WTC11 (cell line): ENCODE data around the gene CCNL1. TPM values are rescaled to one million over a fixed set of nuclear protein-coding genes. Genes with fewer than 3 reads are reported as not detected.

Experiments
- ATAC-seq: fragments of 200-7000 bp; cut with Tn5 transposase; 2 replicates; pipeline ENCODE4 v1.10.0; 2021; ENCODE audit warnings: mild to moderate bottlenecking, moderate library complexity
- CTCF ChIA-PET: fragments of 300-600 bp; sonication (Branson Sonifier 250); formaldehyde crosslinking; loops from one replicate; lab custom pipeline; 2021; ENCODE audit warnings: antibody characterized with exemption; lab: Charles Lee
- POLR2A ChIA-PET: fragments of 350-600 bp; sonication (Branson Sonifier 250); formaldehyde crosslinking; loops from one replicate; lab custom pipeline; 2021; ENCODE audit warnings: antibody characterized with exemption; lab: Charles Lee
- DNase-seq: peaks from one replicate; pipeline ENCODE4 v3.0.0; 2021; ENCODE audit warnings: low spot score
- H3K27ac Mint-ChIP-seq: 2 replicates; pipeline ENCODE4 v1.8.0; 2021; ENCODE audit warnings: mixed read lengths
- H3K27me3 Mint-ChIP-seq: 2 replicates; pipeline ENCODE4 v1.8.0; 2021; ENCODE audit warnings: low read depth, mild to moderate bottlenecking, moderate library complexity, mixed read lengths
- H3K36me3 Mint-ChIP-seq: 2 replicates; pipeline ENCODE4 v1.8.0; 2021; ENCODE audit warnings: mixed read lengths
- H3K4me1 Mint-ChIP-seq: 2 replicates; pipeline ENCODE4 v1.8.0; 2022; ENCODE audit warnings: mixed read lengths
- H3K4me3 Mint-ChIP-seq: 2 replicates; pipeline ENCODE4 v1.8.0; 2021; ENCODE audit warnings: mild to moderate bottlenecking, moderate library complexity, mixed read lengths
- H3K9me3 Mint-ChIP-seq: 2 replicates; pipeline ENCODE4 v1.8.0; 2021; ENCODE audit warnings: mixed read lengths
- ATF1 ChIP-seq: sonication (generic); formaldehyde crosslinking; IDR thresholded peaks from 2 replicates; pipeline ENCODE4 v1.8.1; 2023; ENCODE audit warnings: mild to moderate bottlenecking, moderate library complexity, missing genetic modification reagents
- CDX4 ChIP-seq: fragments of 250-450 bp; sonication (Bioruptor Pico); IDR thresholded peaks from 2 replicates; pipeline ENCODE4 v1.9.0; 2021; ENCODE audit warnings: moderate library complexity, mild to moderate bottlenecking, inconsistent platforms, borderline replicate concordance
- CTCF ChIP-seq: fragments of 200-600 bp; IDR thresholded peaks from 2 replicates; pipeline ENCODE4 v1.8.0; 2022; ENCODE audit warnings: antibody characterized with exemption
- ELF4 ChIP-seq: sonication (generic); formaldehyde crosslinking; IDR thresholded peaks from 2 replicates; pipeline ENCODE4 v1.8.1; 2022; ENCODE audit warnings: low read depth, mild to moderate bottlenecking, moderate library complexity, missing genetic modification reagents
- KAT7 ChIP-seq: sonication (generic); formaldehyde crosslinking; IDR thresholded peaks from 2 replicates; pipeline ENCODE4 v1.8.1; 2023; ENCODE audit warnings: missing genetic modification reagents, mild to moderate bottlenecking, borderline replicate concordance
- MLX ChIP-seq: sonication (generic); formaldehyde crosslinking; IDR thresholded peaks from 2 replicates; pipeline ENCODE4 v1.8.1; 2023; ENCODE audit warnings: mild to moderate bottlenecking, missing genetic modification reagents, moderate library complexity
- OVOL2 ChIP-seq: fragments of 250-450 bp; sonication (Bioruptor Pico); IDR thresholded peaks from 2 replicates; pipeline ENCODE4 v1.9.0; 2021; ENCODE audit warnings: mild to moderate bottlenecking, borderline replicate concordance
- PREB ChIP-seq: sonication (generic); formaldehyde crosslinking; IDR thresholded peaks from 2 replicates; pipeline ENCODE4 v1.8.1; 2022; ENCODE audit warnings: mild to moderate bottlenecking, missing genetic modification reagents, moderate library complexity, borderline replicate concordance
- TCF7 ChIP-seq: sonication (generic); formaldehyde crosslinking; IDR thresholded peaks from 2 replicates; pipeline ENCODE4 v1.8.0; 2022; ENCODE audit warnings: mild to moderate bottlenecking, low read depth, missing genetic modification reagents, moderate library complexity
- USF1 ChIP-seq: sonication (generic); formaldehyde crosslinking; IDR thresholded peaks from 2 replicates; pipeline ENCODE4 v1.8.0; 2022; ENCODE audit warnings: mild to moderate bottlenecking, missing genetic modification reagents
- ZBTB21 ChIP-seq: sonication (generic); formaldehyde crosslinking; IDR thresholded peaks from 2 replicates; pipeline ENCODE4 v1.8.1; 2023; ENCODE audit warnings: mild to moderate bottlenecking, missing genetic modification reagents, borderline replicate concordance
- ZNF263 ChIP-seq: sonication (generic); formaldehyde crosslinking; IDR thresholded peaks from 2 replicates; pipeline ENCODE4 v1.8.1; 2022; ENCODE audit warnings: low read depth, mild to moderate bottlenecking, moderate library complexity, missing genetic modification reagents
- ZNF671 ChIP-seq: fragments of 250-450 bp; sonication (Bioruptor Pico); IDR thresholded peaks from 2 replicates; pipeline ENCODE4 v1.8.0; 2021; ENCODE audit warnings: mild to moderate bottlenecking
- total RNA-seq: library from RNA; stranded (reverse); gene quantifications from 3 replicates; pipeline ENCODE4 v1.2.3, GENCODE V29; 2021
- TF ChIP-seq, protein P1 (sequence below): sonication (generic); formaldehyde crosslinking; IDR thresholded peaks from 2 replicates; pipeline ENCODE4 v1.8.0; 2022; ENCODE audit warnings: mild to moderate bottlenecking, missing genetic modification reagents
- TF ChIP-seq, protein P2 (sequence below): fragments of 250-450 bp; sonication (Bioruptor Pico); conservative IDR thresholded peaks from 2 replicates; pipeline ENCODE4 v1.9.0; 2021; ENCODE audit warnings: mild to moderate bottlenecking
- TF ChIP-seq, protein P3 (sequence below): sonication (generic); formaldehyde crosslinking; IDR thresholded peaks from 2 replicates; pipeline ENCODE4 v1.8.0; 2022; ENCODE audit warnings: mild to moderate bottlenecking, missing genetic modification reagents
- TF ChIP-seq, protein P4 (sequence below): sonication (generic); formaldehyde crosslinking; IDR thresholded peaks from 2 replicates; pipeline ENCODE4 v1.8.1; 2022; ENCODE audit warnings: mild to moderate bottlenecking, moderate library complexity, missing genetic modification reagents
- TF ChIP-seq, protein P5 (sequence below): sonication (generic); formaldehyde crosslinking; conservative IDR thresholded peaks from 2 replicates; pipeline ENCODE4 v1.8.1; 2022; ENCODE audit warnings: mild to moderate bottlenecking, missing genetic modification reagents
- TF ChIP-seq, protein P6 (sequence below): fragments of 250-450 bp; sonication (Bioruptor Pico); IDR thresholded peaks from 2 replicates; pipeline ENCODE4 v2.1.2; 2022; ENCODE audit warnings: mild to moderate bottlenecking, moderate library complexity

The CCNL1 gene
- total RNA-seq, 1 experiment from 2014 or later: 79.6 TPM

DNA sequence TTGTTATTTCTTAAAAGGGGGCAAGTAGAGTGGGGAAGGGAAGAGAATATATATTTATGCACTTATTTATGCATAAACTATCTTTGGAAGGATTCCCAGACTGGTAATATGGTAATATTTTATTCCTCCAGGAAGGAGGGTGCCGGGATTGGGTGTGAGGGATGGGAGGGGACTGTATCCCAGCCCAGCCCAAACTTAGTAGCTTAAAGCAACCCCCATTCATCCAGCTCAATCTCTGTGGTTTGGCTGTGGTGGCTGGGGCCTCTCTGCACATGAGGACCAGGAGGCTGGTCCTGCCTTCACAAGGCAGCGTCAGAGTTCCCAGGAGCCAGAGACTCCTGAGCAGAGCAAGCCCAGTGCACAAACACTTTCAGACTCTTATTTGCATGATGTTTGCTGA is 48.4 kb downstream of the CCNL1 start:
- no peak overlapping the region for H3K4me3 Mint-ChIP-seq
- peaks cover 16% of the 10 kb centered on the region for H3K4me1 Mint-ChIP-seq
- no peak for DNase-seq
- no peaks in the 10 kb centered on the region; the same call in 1 of the 2 replicates for H3K27me3 Mint-ChIP-seq
- ChIA-PET CTCF (interaction anchor here (1.8 kb wide), 1 partner anchor 26 kb away, joined by 4 read pairs; no protein-coding TSS in a partner anchor), POLR2A (no interaction called here)
- TF ChIP-seq ATF1 (no peak), USF1 (no peak), PREB (CRISPR knock-in tag) (no peak), MLX (CRISPR knock-in tag) (no peak), KAT7 (CRISPR knock-in tag) (no peak), ZNF263 (CRISPR knock-in tag) (no peak), CTCF (no peak), CDX4 (CRISPR knock-in tag) (no peak), ELF4 (CRISPR knock-in tag) (no peak), OVOL2 (CRISPR knock-in tag) (no peak), TCF7 (CRISPR knock-in tag) (no peak), ZNF671 (CRISPR knock-in tag) (no peak), ZBTB21 (CRISPR knock-in tag) (no peak)
- TF ChIP-seq, protein P1, sequence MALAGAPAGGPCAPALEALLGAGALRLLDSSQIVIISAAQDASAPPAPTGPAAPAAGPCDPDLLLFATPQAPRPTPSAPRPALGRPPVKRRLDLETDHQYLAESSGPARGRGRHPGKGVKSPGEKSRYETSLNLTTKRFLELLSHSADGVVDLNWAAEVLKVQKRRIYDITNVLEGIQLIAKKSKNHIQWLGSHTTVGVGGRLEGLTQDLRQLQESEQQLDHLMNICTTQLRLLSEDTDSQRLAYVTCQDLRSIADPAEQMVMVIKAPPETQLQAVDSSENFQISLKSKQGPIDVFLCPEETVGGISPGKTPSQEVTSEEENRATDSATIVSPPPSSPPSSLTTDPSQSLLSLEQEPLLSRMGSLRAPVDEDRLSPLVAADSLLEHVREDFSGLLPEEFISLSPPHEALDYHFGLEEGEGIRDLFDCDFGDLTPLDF: no peak
- TF ChIP-seq, protein P2, sequence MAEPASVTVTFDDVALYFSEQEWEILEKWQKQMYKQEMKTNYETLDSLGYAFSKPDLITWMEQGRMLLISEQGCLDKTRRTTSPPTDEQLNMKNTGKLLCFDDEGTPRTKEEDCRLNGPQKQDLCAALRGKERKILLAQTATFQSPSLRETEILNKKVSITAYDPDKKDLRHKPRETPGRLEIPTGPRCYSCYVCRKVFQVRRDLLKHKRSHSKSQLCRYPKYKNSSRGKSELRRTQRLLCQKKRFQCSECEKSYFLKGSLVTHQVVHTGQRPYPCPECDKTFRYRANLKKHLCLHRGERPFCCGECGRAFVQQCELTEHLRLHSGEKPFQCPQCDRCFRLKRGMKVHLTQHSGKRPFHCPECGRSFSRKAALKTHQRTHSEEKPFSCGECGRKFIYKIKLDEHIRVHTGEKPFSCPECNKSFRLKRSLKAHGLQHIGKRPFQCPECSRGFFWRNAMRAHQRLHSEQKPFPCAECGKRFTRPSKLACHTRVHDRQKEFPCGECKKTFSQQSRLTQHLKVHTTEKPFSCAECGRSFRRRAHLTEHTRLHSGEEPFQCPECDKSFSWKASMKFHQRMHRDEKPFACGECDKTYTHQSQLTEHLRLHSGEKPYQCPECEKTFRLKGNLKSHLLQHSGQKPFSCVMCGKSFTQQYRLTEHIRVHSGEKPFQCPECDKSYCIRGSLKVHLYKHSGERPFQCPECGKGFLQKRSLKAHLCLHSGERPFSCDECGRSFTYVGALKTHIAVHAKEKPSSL (CRISPR knock-in tag): no peak
- TF ChIP-seq, protein P3, sequence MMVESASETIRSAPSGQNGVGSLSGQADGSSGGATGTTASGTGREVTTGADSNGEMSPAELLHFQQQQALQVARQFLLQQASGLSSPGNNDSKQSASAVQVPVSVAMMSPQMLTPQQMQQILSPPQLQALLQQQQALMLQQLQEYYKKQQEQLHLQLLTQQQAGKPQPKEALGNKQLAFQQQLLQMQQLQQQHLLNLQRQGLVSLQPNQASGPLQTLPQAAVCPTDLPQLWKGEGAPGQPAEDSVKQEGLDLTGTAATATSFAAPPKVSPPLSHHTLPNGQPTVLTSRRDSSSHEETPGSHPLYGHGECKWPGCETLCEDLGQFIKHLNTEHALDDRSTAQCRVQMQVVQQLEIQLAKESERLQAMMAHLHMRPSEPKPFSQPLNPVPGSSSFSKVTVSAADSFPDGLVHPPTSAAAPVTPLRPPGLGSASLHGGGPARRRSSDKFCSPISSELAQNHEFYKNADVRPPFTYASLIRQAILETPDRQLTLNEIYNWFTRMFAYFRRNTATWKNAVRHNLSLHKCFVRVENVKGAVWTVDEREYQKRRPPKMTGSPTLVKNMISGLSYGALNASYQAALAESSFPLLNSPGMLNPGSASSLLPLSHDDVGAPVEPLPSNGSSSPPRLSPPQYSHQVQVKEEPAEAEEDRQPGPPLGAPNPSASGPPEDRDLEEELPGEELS (CRISPR knock-in tag): no peak
- TF ChIP-seq, protein P4, sequence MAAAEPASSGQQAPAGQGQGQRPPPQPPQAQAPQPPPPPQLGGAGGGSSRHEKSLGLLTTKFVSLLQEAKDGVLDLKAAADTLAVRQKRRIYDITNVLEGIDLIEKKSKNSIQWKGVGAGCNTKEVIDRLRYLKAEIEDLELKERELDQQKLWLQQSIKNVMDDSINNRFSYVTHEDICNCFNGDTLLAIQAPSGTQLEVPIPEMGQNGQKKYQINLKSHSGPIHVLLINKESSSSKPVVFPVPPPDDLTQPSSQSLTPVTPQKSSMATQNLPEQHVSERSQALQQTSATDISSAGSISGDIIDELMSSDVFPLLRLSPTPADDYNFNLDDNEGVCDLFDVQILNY (CRISPR knock-in tag): no peak
- TF ChIP-seq, protein P5, sequence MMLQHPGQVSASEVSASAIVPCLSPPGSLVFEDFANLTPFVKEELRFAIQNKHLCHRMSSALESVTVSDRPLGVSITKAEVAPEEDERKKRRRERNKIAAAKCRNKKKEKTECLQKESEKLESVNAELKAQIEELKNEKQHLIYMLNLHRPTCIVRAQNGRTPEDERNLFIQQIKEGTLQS (CRISPR knock-in tag): no peak
- TF ChIP-seq, protein P6, sequence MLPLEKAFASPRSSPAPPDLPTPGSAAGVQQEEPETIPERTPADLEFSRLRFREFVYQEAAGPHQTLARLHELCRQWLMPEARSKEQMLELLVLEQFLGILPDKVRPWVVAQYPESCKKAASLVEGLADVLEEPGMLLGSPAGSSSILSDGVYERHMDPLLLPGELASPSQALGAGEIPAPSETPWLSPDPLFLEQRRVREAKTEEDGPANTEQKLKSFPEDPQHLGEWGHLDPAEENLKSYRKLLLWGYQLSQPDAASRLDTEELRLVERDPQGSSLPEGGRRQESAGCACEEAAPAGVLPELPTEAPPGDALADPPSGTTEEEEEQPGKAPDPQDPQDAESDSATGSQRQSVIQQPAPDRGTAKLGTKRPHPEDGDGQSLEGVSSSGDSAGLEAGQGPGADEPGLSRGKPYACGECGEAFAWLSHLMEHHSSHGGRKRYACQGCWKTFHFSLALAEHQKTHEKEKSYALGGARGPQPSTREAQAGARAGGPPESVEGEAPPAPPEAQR (CRISPR knock-in tag): no peak
- H3K36me3 Mint-ChIP-seq: no peaks in the 10 kb centered on the region
- no peak overlapping the region for H3K27ac Mint-ChIP-seq
- no peaks in the 10 kb centered on the region for H3K9me3 Mint-ChIP-seq
- ATAC-seq: no peak
